ENCODE results near the gene RAI1.

DNA sequence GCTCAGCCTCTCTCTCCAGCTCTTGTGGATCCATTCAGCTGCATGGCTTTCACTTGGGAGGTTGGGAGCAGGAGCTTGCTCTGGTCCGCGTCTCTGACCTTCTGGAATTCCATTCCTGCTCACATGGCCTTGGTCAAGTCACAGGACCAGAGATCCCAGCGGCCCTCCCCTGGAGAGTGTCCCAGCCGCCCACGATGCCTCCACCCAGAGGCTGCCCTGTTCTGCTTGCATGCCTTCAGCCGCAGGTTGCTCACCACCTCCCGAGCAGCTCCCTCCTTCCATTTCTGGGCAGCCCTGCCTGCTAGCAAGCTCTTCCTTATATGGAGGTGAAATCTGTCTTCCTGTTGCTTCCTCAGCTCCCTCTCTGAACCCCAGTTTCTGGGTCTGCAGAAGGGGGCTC lies 32.6 kb downstream of the RAI1 start:
- TF ChIP-seq, protein P1, sequence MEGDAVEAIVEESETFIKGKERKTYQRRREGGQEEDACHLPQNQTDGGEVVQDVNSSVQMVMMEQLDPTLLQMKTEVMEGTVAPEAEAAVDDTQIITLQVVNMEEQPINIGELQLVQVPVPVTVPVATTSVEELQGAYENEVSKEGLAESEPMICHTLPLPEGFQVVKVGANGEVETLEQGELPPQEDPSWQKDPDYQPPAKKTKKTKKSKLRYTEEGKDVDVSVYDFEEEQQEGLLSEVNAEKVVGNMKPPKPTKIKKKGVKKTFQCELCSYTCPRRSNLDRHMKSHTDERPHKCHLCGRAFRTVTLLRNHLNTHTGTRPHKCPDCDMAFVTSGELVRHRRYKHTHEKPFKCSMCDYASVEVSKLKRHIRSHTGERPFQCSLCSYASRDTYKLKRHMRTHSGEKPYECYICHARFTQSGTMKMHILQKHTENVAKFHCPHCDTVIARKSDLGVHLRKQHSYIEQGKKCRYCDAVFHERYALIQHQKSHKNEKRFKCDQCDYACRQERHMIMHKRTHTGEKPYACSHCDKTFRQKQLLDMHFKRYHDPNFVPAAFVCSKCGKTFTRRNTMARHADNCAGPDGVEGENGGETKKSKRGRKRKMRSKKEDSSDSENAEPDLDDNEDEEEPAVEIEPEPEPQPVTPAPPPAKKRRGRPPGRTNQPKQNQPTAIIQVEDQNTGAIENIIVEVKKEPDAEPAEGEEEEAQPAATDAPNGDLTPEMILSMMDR (conservative IDR thresholded peaks at IDR 0.05) = no peak
- no peak for TF ChIP-seq ZFX (IDR thresholded peaks at IDR 0.05)

Data from C4-2B (cell line).